ENCODE measurements around the gene PRKAG1. TPM values are rescaled to one million over a fixed set of nuclear protein-coding genes. Genes with fewer than 3 reads are reported as not detected.

Gene PRKAG1
- total RNA-seq, 6 experiments from 2014 or later = 24.8 to 36.2 (median 30.1) TPM

- DNase-seq = no peak
- no peaks in the 10 kb centered on the region for H3K27me3 ChIP-seq
- no peak overlapping the region for H3K27ac ChIP-seq
These were observed 15.7 kb upstream of the PRKAG1 start for GRCh38 chr12:49034286-49034622.

GRCh38 chr12:49033611-49034285 lies 15.2 kb upstream of the PRKAG1 start:
- DNase-seq (peak in 1 of 3 donors; percentile 19), ATAC-seq (no peak)
- 79% methylated on average over 3 of the region's 12 CpGs for WGBS (ENCODE audit: insufficient coverage, low coverage, low lambda C conversion rate, missing lambda C conversion rate)
- intact Hi-C loops (cut with DNase I) = no loop called here
- Histone ChIP-seq H3K9me3 (no peaks in the 10 kb centered on the region), H3K27ac (no peak overlapping the region), H3K36me3 (peaks cover 3 to 67% (median 32%) of the 10 kb centered on the region in 4 donors), H3K27me3 (no peaks in the 10 kb centered on the region), H3K4me3 (no peak overlapping the region), H3K4me1 (no peaks in the 10 kb centered on the region)
- TF ChIP-seq POLR2A (IDR thresholded peaks at IDR 0.05) (no peak), CTCF (IDR thresholded peaks at IDR 0.05) (no peak)

More at GRCh38 chr12:49034286-49034622, 15.7 kb upstream of the PRKAG1 start:
- no peak for ATAC-seq
- no peaks in the 10 kb centered on the region for H3K9me3 ChIP-seq
- no peaks in the 10 kb centered on the region for H3K4me1 ChIP-seq
- TF ChIP-seq POLR2A (IDR thresholded peaks at IDR 0.05) (no peak), CTCF (IDR thresholded peaks at IDR 0.05) (no peak)
- no peak overlapping the region for H3K4me3 ChIP-seq
- intact Hi-C loops (cut with DNase I) = no loop called here
- 83% methylated on average over 1 of the region's 4 CpGs for WGBS (ENCODE audit: insufficient coverage, low coverage, low lambda C conversion rate, missing lambda C conversion rate)
- peaks cover 3 to 68% (median 34%) of the 10 kb centered on the region in 4 donors for H3K36me3 ChIP-seq

GRCh38 chr12:49032679-49033447 lies 14.3 kb upstream of the PRKAG1 start:
- WGBS (ENCODE audit: insufficient coverage, low coverage, low lambda C conversion rate, missing lambda C conversion rate) = no CpG with 5 or more reads among the region's 3 CpGs
- Histone ChIP-seq H3K36me3 (peaks cover 3 to 67% (median 33%) of the 10 kb centered on the region in 4 donors), H3K27me3 (no peaks in the 10 kb centered on the region), H3K9me3 (no peaks in the 10 kb centered on the region), H3K4me1 (no peaks in the 10 kb centered on the region), H3K27ac (no peak overlapping the region), H3K4me3 (no peak overlapping the region)
- ATAC-seq (peak in 2 of 4 donors; percentile 5), DNase-seq (no peak)
- intact Hi-C loops (cut with DNase I) = no loop called here
- no peak for TF ChIP-seq POLR2A (IDR thresholded peaks at IDR 0.05)
- TF ChIP-seq CTCF (IDR thresholded peaks at IDR 0.05) = no peak

GRCh38 chr12:49032276-49032675 lies 13.7 kb upstream of the PRKAG1 start:
- H3K36me3 ChIP-seq = peaks cover 3 to 67% (median 33%) of the 10 kb centered on the region in 4 donors
- ATAC-seq = no peak
- H3K9me3 ChIP-seq = no peaks in the 10 kb centered on the region
- H3K27ac ChIP-seq = no peak overlapping the region
- no peak for TF ChIP-seq POLR2A (IDR thresholded peaks at IDR 0.05)
- TF ChIP-seq CTCF (IDR thresholded peaks at IDR 0.05) = no peak
- H3K4me3 ChIP-seq = no peak overlapping the region
- no peaks in the 10 kb centered on the region for H3K4me1 ChIP-seq
- intact Hi-C loops (cut with DNase I) = no loop called here
- no peak for DNase-seq
- H3K27me3 ChIP-seq = no peaks in the 10 kb centered on the region
- WGBS (ENCODE audit: insufficient coverage, low coverage, low lambda C conversion rate, missing lambda C conversion rate) = no CpG with 5 or more reads among the region's 4 CpGs
